Fibroblast of lung (primary cell): ENCODE results near the gene TMEM147. TPM values are rescaled to one million over a fixed set of nuclear protein-coding genes. Genes with fewer than 3 reads are reported as not detected.

Experiments
- DNase-seq, 2 donors: peaks; one replicate each; pipeline versions ENCODE4 v3.0.0 to v3.0.0-alpha.2; 2010; ENCODE audit warnings: low read depth in 2 of 2
- H2AFZ ChIP-seq: 2 replicates; pipeline ENCODE4 v1.5.1; 2012; ENCODE audit warnings: low read length, control low read depth, inconsistent platforms
- H3K27ac ChIP-seq: 2 replicates; pipeline ENCODE4 v1.5.1; 2011; ENCODE audit warnings: low read length, control low read depth; ENCODE audit not compliant: insufficient read depth
- H3K27me3 ChIP-seq: 2 replicates; pipeline ENCODE4 v1.5.1; 2011; ENCODE audit warnings: mild to moderate bottlenecking, low read length; ENCODE audit not compliant: control insufficient read depth, insufficient read depth
- H3K36me3 ChIP-seq: 2 replicates; pipeline ENCODE4 v1.5.1; 2011; ENCODE audit warnings: low read length; ENCODE audit not compliant: control insufficient read depth, insufficient read depth
- H3K4me1 ChIP-seq: 2 replicates; pipeline ENCODE4 v1.5.1; 2011; ENCODE audit warnings: low read length; ENCODE audit not compliant: control insufficient read depth, insufficient read depth; ENCODE audit errors: extremely low read depth
- H3K4me2 ChIP-seq: 2 replicates; pipeline ENCODE4 v1.5.1; 2011; ENCODE audit warnings: low read length, control low read depth; ENCODE audit not compliant: insufficient read depth; ENCODE audit errors: extremely low read depth
- H3K4me3 ChIP-seq, 4 experiments: fragments of 200-600 bp in 1 of 4; sonication (generic) in 1 of 4; replicated peaks in 1 of 4; 2 replicates each; pipeline ENCODE4 v1.5.1; 2011 to 2016; ENCODE audit warnings: low read length in 4 of 4, low read depth in 3 of 4, mild to moderate bottlenecking in 3 of 4, control low read depth in 2 of 4, inconsistent platforms in 1 of 4, mixed read lengths in 1 of 4; ENCODE audit not compliant: insufficient read depth in 1 of 4; ENCODE audit errors: control extremely low read depth in 1 of 4
- H3K79me2 ChIP-seq: 2 replicates; pipeline ENCODE4 v1.5.1; 2012; ENCODE audit warnings: mild to moderate bottlenecking, low read length, inconsistent platforms; ENCODE audit not compliant: control insufficient read depth, insufficient read depth
- H3K9ac ChIP-seq: 2 replicates; pipeline ENCODE4 v1.5.1; 2011; ENCODE audit warnings: mild to moderate bottlenecking, low read length, control low read depth; ENCODE audit not compliant: insufficient read depth
- H3K9me3 ChIP-seq: 2 replicates; pipeline ENCODE4 v1.5.1; 2012; ENCODE audit warnings: low read depth, low read length; ENCODE audit not compliant: control insufficient read depth, insufficient read depth
- H4K20me1 ChIP-seq: 2 replicates; pipeline ENCODE4 v1.5.1; 2011; ENCODE audit warnings: low read length; ENCODE audit not compliant: control insufficient read depth, insufficient read depth; ENCODE audit errors: extremely low read depth
- CTCF ChIP-seq, 2 donors: IDR thresholded peaks in 1 of 2; conservative IDR thresholded peaks in 1 of 2; 1 replicate in 1 of 2; 2 replicates in 1 of 2; pipeline ENCODE4 v1.5.1; 2011 to 2012; ENCODE audit warnings: low read length in 2 of 2, control low read depth in 1 of 2, inconsistent platforms in 1 of 2, low read depth in 1 of 2, mild to moderate bottlenecking in 1 of 2
- EZH2 ChIP-seq: IDR thresholded peaks from 2 replicates; pipeline ENCODE4 v1.5.1; 2012; ENCODE audit warnings: low read length, control low read depth, mild to moderate bottlenecking; ENCODE audit errors: missing control alignments
- polyA plus RNA-seq, 2 donors: library from polyadenylated mRNA; depleted of rRNA in 1 of 2; stranded (reverse) in 1 of 2; unstranded in 1 of 2; fragments of >200 nt; gene quantifications; 2 replicates each; pipeline ENCODE4 v1.2.1, GENCODE V29; 2011 to 2012; ENCODE audit warnings: missing spikeins in 1 of 2
- total RNA-seq: library from RNA; depleted of rRNA; stranded (reverse); fragments of >200 nt; gene quantifications from 2 replicates; pipeline ENCODE4 v1.2.1, GENCODE V29; 2014

The TMEM147 gene
- total and polyA plus RNA-seq, 2 donors (not counting 1 experiment from before 2014, with no cell fraction given) = 72.4 to 79.6 TPM

GRCh38 chr19:35595928-35596327, 50.5 kb downstream of the TMEM147 start:
- Histone ChIP-seq H3K79me2 (no peaks in the 10 kb centered on the region), H3K4me3 (no peak overlapping the region), H4K20me1 (no peaks in the 10 kb centered on the region), H3K9me3 (no peaks in the 10 kb centered on the region), H3K27ac (no peak overlapping the region), H3K36me3 (no peaks in the 10 kb centered on the region), H2AFZ (no peak overlapping the region), H3K9ac (no peak overlapping the region), H3K4me2 (no peak overlapping the region), H3K4me1 (no peaks in the 10 kb centered on the region), H3K27me3 (no peaks in the 10 kb centered on the region)
- TF ChIP-seq CTCF (conservative IDR thresholded peaks at IDR 0.05 in 1 of 2, IDR thresholded peaks at IDR 0.05 in 1 of 2; ENCODE audit: low read depth in 1 of 2, low read length in 2 of 2) (no peak), EZH2 (no peak)
- DNase-seq = no peak

GRCh38 chr19:35596366-35596999, 51.1 kb downstream of the TMEM147 start:
- no peak overlapping the region for H3K27ac ChIP-seq
- no peak overlapping the region for H2AFZ ChIP-seq
- TF ChIP-seq EZH2 (no peak), CTCF (conservative IDR thresholded peaks at IDR 0.05 in 1 of 2, IDR thresholded peaks at IDR 0.05 in 1 of 2; ENCODE audit: low read depth in 1 of 2, low read length in 2 of 2) (no peak)
- H3K9ac ChIP-seq = no peak overlapping the region
- no peaks in the 10 kb centered on the region for H3K79me2 ChIP-seq
- no peak overlapping the region for H3K4me2 ChIP-seq
- no peak for DNase-seq
- no peaks in the 10 kb centered on the region for H3K36me3 ChIP-seq
- no peaks in the 10 kb centered on the region for H4K20me1 ChIP-seq
- no peaks in the 10 kb centered on the region for H3K27me3 ChIP-seq
- H3K4me1 ChIP-seq = no peaks in the 10 kb centered on the region
- H3K4me3 ChIP-seq = no peak overlapping the region
- no peaks in the 10 kb centered on the region for H3K9me3 ChIP-seq

Other genes with a start within 250 kb of the TMEM147 start
- gene CD22, start 216.4 kb upstream of the TMEM147 start, total RNA-seq = 1.2 TPM in 1 of 2 replicates, not detected in the other
- 0.15 and 0.95 TPM in 2 replicates for gene CD22, start 216.4 kb upstream of the TMEM147 start, polyA plus RNA-seq
- not detected in 2 replicates for gene FFAR1, start 197.7 kb upstream of the TMEM147 start, total RNA-seq
- gene FFAR1, start 197.7 kb upstream of the TMEM147 start, polyA plus RNA-seq = not detected in 2 replicates
- gene FFAR3, start 187.2 kb upstream of the TMEM147 start, total RNA-seq = not detected in 2 replicates
- not detected in 2 replicates for gene FFAR3, start 187.2 kb upstream of the TMEM147 start, polyA plus RNA-seq
- not detected in 2 replicates for gene GPR42, start 174.6 kb upstream of the TMEM147 start, total RNA-seq
- not detected in 2 replicates for gene GPR42, start 174.6 kb upstream of the TMEM147 start, polyA plus RNA-seq
- not detected in 2 replicates for gene FFAR2, start 97.4 kb upstream of the TMEM147 start, total RNA-seq
- gene FFAR2, start 97.4 kb upstream of the TMEM147 start, polyA plus RNA-seq = not detected in 2 replicates
- not detected in 2 replicates for gene KRTDAP, start 55.2 kb upstream of the TMEM147 start, total RNA-seq
- gene KRTDAP, start 55.2 kb upstream of the TMEM147 start, polyA plus RNA-seq = not detected in 2 replicates
- gene DMKN, start 32.0 kb upstream of the TMEM147 start, total RNA-seq = 14.2 and 29.3 TPM in 2 replicates
- gene DMKN, start 32.0 kb upstream of the TMEM147 start, polyA plus RNA-seq = 2.1 and 2.8 TPM in 2 replicates
- 4.1 and 9.0 TPM in 2 replicates for gene SBSN, start 17.3 kb upstream of the TMEM147 start, total RNA-seq
- 1.6 TPM in 2 replicates for gene SBSN, start 17.3 kb upstream of the TMEM147 start, polyA plus RNA-seq
- not detected in 2 replicates for gene GAPDHS, start 12.2 kb upstream of the TMEM147 start, total RNA-seq
- gene GAPDHS, start 12.2 kb upstream of the TMEM147 start, polyA plus RNA-seq = not detected in 2 replicates
- gene ATP4A, start 18.0 kb downstream of the TMEM147 start, total RNA-seq = not detected in 2 replicates
- not detected in 2 replicates for gene ATP4A, start 18.0 kb downstream of the TMEM147 start, polyA plus RNA-seq
- gene PMIS2, start 40.5 kb downstream of the TMEM147 start, total RNA-seq = not detected in 2 replicates
- not detected in 2 replicates for gene PMIS2, start 40.5 kb downstream of the TMEM147 start, polyA plus RNA-seq
- gene HAUS5, start 67.1 kb downstream of the TMEM147 start, total RNA-seq = 3.9 and 4.0 TPM in 2 replicates
- gene HAUS5, start 67.1 kb downstream of the TMEM147 start, polyA plus RNA-seq = 2.5 and 4.7 TPM in 2 replicates
- 29.9 and 32.1 TPM in 2 replicates for gene RBM42, start 83.4 kb downstream of the TMEM147 start, total RNA-seq
- 32.9 and 43.0 TPM in 2 replicates for gene RBM42, start 83.4 kb downstream of the TMEM147 start, polyA plus RNA-seq
- 0.50 and 0.51 TPM in 2 replicates for gene ETV2, start 96.1 kb downstream of the TMEM147 start, total RNA-seq
- gene ETV2, start 96.1 kb downstream of the TMEM147 start, polyA plus RNA-seq = 0.12 and 0.18 TPM in 2 replicates
- gene COX6B1, start 102.7 kb downstream of the TMEM147 start, total RNA-seq = 194 and 279 TPM in 2 replicates
- 382 and 499 TPM in 2 replicates for gene COX6B1, start 102.7 kb downstream of the TMEM147 start, polyA plus RNA-seq
- gene UPK1A, start 120.9 kb downstream of the TMEM147 start, total RNA-seq = not detected in 2 replicates
- 0.06 and 0.27 TPM in 2 replicates for gene UPK1A, start 120.9 kb downstream of the TMEM147 start, polyA plus RNA-seq
- gene ZBTB32, start 158.9 kb downstream of the TMEM147 start, total RNA-seq = not detected in 2 replicates
- gene ZBTB32, start 158.9 kb downstream of the TMEM147 start, polyA plus RNA-seq = not detected in 2 replicates
- 3.9 and 5.4 TPM in 2 replicates for gene KMT2B, start 172.4 kb downstream of the TMEM147 start, total RNA-seq
- 7.4 and 12.5 TPM in 2 replicates for gene KMT2B, start 172.4 kb downstream of the TMEM147 start, polyA plus RNA-seq
- gene IGFLR1, start 196.8 kb downstream of the TMEM147 start, total RNA-seq = 0.17 and 0.51 TPM in 2 replicates
- gene IGFLR1, start 196.8 kb downstream of the TMEM147 start, polyA plus RNA-seq = 0.75 and 2.1 TPM in 2 replicates
- 5.9 and 9.1 TPM in 2 replicates for gene U2AF1L4, start 199.8 kb downstream of the TMEM147 start, total RNA-seq
- 11.9 and 13.8 TPM in 2 replicates for gene U2AF1L4, start 199.8 kb downstream of the TMEM147 start, polyA plus RNA-seq
- 15.7 and 16.0 TPM in 2 replicates for gene PSENEN, start 200.0 kb downstream of the TMEM147 start, total RNA-seq
- gene PSENEN, start 200.0 kb downstream of the TMEM147 start, polyA plus RNA-seq = 31.4 and 35.5 TPM in 2 replicates
- gene LIN37, start 202.9 kb downstream of the TMEM147 start, total RNA-seq = 6.4 and 10.0 TPM in 2 replicates
- 8.5 and 10.3 TPM in 2 replicates for gene LIN37, start 202.9 kb downstream of the TMEM147 start, polyA plus RNA-seq
- gene HSPB6, start 211.4 kb downstream of the TMEM147 start, total RNA-seq = 47.8 and 54.3 TPM in 2 replicates
- 53.1 and 71.0 TPM in 2 replicates for gene HSPB6, start 211.4 kb downstream of the TMEM147 start, polyA plus RNA-seq
- 2.6 and 3.8 TPM in 2 replicates for gene PROSER3, start 212.6 kb downstream of the TMEM147 start, total RNA-seq
- 8.1 and 12.9 TPM in 2 replicates for gene PROSER3, start 212.6 kb downstream of the TMEM147 start, polyA plus RNA-seq
- gene ARHGAP33, start 229.9 kb downstream of the TMEM147 start, total RNA-seq = 2.1 and 2.3 TPM in 2 replicates
- gene ARHGAP33, start 229.9 kb downstream of the TMEM147 start, polyA plus RNA-seq = 0.58 and 1.7 TPM in 2 replicates